Measurements from ENCODE around the gene TP53RK.
"Not testable (repeated sequence)": the region's sequence is repeated elsewhere in the genome, so short reads cannot be mapped to it uniquely, and the experiment has no call there.

Gene TP53RK

GRCh38 chr20:46682063-46682821, 7.0 kb downstream of the TP53RK start:
- no peak for DNase-seq

DNA sequence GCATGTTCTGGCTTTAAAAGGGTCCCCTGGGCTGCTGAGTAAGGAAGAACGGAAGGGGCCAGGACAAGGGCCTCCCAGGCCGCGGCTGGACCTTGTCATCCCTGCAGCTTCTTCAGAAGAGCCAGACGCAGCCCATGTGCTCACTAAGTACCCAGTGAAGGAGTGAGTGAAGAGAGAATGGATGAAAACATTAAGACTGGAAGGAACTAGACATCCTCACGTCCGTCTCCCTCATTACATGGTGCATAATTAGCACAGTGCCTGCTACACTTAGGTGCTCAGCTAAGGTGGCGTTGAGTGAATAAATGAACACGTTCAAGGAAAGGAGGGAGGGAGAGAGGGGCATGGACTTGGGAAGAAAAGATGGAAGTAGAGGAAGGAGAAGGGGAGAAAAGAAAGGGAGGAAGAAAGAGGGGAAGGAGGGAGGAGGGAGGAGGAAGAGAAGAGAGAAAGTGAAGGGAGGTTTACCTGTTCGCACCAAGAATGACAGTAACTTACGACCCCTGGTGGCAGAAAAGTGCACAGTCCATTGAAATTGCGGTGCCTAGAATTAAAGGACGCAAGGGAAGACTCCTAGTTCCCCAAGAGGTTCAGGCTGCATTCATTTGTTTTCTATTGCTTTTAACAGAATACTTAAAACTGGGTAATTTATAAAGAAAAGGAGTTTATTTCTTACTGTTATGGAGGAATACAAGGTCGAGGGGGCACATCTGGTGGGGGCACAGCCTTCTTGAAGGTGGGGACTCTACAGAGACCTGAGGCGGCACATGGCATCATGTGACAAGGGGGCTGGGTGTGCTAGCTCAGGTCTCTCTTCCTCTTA, 8.0 kb downstream of the TP53RK start:
- DNase-seq: peak; percentile 78

GRCh38 chr20:46680684-46681031, 8.6 kb downstream of the TP53RK start:
- no peak for DNase-seq

GRCh38 chr20:46678516-46678915, 10.7 kb downstream of the TP53RK start:
- DNase-seq: no peak

DNA sequence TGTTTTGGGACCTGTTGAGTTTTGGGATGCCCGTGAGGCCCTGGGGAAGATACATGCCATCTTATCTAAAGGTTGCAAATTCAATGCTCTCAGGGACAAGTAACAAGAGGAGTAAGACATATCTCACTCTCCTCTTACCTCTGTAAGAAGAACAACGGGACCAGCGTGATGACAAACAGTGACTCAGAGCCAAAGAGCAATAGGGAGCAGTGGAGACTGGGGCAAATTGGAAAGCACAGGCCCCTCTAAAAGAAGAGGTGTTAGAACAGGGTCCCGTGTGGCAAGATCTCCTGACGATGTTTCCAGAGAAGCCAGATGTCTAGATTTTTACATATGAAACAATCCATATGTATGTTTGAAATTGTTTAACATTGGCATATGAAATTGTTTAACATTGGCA, 11.6 kb downstream of the TP53RK start:
- no peak for DNase-seq

DNA sequence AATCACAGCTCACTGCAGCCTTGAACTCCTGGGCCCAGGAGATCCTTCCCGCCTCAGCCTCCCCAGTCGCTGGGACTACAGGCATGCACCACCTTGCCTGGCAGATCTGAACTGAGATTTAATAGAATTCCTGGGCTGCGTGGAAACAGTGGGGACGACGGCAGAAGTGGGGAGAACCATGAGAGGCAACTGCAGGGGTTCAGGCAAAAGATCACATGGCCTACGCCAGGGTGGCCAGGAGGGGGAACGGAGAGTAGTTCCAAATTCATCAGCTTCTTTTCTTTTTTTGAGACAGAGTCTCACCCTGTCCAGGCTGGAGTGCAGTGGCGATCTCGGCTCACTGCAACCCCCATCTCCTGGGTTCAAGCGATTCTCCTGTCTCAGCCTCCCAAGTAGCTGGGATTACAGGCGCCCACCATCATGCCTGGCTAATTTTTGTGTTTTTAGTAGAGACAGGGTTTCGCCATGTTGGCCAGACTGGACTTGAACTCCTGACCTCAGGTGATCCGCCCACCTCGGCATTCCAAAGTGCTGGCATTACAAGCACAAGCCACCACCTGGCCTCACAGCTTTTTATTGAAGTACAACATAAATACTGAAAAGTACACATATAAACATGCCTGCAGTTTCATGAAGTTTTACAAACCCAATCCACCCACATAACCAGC, 12.5 kb downstream of the TP53RK start:
- not testable (repeated sequence) for DNase-seq

- DNase-seq: no peak
Measured at GRCh38 chr20:46674253-46675083, 14.8 kb downstream of the TP53RK start.

DNA sequence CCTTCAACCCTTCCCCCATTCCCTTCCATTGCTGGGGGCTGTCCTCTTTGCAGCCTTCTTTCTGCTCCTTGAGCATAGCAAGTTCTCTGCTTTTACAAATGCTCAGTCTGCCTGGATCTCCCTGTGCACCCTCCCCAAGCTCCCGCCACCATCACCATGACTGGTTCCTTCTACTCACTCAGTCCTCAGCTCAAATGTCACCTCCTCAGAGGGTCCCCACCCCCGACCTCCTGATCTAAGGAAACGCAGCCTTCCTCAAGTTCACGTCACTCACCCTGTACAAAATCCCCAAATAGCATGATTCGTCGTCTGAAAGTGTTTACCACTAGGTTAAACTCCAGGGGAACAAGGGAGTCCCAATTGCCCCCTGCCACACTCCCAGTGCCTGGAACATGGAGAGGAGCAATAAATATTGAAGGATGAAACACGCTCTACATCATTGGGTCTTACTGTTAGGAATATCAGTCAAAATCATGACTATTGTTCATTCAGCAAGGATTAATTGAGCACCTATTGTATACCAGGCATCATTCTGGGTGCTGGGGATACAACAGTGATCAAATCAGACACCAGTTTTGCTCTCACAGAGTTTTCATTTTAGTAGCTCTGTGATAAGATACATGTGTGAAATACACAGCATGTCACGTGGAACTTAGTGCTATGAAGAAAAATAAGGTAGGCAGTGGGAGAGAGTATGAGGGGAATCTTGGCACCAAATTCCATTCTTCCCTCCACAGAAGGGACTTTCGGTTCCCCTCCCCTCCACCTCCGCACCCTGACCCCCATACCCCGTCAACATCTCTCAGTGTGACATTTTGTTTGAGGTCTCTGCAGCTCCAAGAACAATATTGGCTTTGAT, 15.6 kb downstream of the TP53RK start:
- DNase-seq: no peak

DNA sequence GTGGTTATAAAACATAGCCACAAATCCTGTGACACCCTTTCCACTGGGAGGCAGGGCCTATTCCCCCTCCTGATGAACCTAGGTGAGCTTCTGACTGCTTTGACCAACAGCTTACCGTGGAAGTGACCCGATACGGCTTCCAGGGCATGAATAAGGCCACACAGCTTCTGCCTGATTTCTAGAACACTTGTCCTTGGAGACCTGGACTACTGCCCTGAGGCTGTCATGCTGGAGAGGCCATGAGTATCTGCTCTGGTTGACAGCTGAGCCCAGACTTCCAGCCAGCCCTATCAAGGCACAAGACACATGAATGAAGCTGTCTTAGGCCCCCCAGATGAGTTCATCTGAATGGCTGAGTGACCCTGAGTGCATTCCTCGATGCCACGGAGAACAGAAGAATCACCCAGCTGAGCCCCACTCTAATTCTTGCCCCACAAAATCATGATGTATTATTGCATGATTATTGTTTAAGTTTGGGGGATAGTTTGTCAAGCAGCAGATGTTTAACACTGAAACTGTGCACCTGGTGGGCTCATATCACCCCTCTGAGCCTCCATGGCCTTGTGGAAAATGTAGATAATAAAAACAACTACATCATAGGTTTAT, 16.6 kb downstream of the TP53RK start:
- no peak for DNase-seq

- DNase-seq: no peak
Measured at GRCh38 chr20:46671866-46672542, 17.2 kb downstream of the TP53RK start.

DNA sequence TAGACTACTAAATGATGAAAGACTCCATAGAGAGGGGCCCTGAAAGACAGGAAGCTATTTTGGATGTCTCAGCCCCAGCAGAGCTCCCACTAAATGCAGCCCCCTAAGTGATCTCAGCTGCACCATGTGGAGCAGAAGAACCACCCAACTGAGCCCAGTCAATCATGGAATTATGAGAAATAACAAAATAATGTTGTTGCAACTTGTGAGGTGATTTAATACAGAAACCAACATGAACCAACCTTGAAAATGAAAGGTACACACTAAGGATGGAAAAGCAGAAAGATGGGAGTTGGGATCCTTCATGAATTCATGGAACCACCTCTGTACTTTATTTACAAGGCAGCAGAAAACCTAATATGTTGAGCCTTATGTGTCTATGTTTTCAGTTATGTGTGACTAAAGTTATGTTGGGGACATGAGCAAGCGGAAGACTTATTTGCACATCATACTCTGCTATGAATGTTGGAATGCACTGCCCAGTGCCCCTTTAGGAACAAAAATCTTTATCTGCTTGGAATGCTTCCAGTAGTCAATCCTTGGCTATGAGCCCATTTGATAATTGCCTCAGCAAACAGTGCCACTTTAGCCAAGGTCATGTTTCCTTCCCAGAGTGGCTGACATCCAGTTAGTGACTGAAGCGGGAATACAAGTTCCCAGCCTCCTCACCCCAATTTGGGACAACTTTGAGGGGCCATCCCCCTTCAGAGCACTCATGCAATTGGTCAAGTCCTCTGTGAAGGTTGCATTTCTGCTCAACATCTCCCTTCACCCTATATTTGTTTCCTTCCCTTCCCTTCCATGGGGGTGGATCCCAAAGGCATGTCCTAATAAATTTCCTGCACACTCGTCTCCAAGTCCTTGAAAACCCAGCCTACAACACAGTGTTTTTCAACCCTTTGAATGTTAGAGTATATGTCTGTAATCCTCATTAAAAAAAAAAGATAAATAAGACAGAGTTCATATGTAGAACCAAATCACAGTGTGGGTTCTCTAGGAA, 18.4 kb downstream of the TP53RK start:
- DNase-seq: no peak

DNA sequence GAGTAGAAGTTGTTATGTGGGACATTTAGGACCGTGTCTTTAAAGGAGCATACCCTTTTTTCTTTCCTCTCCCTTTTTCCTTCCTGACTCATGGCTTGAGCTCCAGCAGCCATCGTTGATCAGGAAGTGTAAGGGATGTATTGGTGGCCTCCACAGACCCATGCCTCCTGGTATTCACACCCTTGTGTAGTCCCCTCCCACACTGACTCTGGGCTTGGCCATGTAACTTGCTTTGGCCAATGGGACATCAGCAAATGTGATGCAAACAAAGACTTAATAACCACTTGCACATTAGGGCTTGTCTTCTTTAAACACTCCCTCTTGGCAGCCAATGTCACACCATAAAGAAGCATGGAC, 19.0 kb downstream of the TP53RK start:
- DNase-seq: no peak

DNA sequence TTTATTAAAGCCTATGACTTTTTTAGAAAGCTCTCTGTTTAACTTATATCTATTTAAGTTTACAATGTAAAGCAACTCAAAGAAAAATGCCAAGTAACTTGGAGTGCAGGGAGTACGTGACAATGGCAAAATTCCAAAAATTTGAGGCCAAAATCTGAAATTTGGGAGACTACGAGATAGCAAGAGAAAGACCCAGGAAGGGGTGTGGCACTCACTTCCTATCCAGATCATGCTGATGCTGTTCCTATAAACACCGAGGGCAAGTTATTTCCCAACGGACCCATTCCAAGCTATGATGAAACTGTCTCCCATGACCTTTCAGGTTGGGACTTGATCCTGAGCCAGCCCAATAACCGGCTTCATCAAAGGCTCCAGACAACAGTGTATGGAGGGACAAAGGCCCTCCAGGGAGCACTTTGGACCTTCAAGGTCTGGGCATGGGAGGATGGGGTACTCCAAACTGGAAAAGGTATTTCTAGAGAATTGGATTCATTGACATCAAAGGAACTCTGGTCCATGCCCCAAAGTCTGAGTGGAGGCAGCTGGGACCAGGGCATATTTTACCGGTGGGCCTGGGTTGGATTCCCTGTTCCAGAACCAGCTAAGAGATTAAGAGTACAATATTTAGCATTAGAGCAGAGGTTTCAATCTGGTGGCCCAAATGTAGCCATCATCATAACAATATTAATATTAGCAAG, 22.3 kb downstream of the TP53RK start:
- DNase-seq: no peak

DNA sequence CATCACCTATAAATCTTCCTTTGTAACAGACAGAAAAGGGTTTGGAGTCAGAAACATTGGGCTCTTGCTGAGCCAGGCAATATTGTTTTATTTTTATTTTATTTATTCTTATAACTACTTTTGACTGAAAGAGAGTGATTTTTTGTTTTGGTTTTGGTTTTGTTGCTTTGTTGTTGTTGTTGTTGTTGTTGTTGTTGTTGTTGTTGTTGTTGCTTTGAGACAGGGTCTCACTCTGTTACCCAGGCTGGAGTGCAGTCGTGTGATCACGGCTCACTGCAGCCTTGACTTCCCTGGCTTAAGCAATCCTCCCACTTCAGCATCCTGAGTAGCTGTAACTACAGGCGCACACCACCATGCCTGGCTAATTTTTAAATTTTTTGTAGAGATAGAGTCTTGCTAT, 22.9 kb downstream of the TP53RK start:
- no peak for DNase-seq

- DNase-seq: no peak
Measured at GRCh38 chr20:46665602-46666001, 23.6 kb downstream of the TP53RK start.

GRCh38 chr20:46663531-46663930, 25.7 kb downstream of the TP53RK start:
- DNase-seq: no peak

DNA sequence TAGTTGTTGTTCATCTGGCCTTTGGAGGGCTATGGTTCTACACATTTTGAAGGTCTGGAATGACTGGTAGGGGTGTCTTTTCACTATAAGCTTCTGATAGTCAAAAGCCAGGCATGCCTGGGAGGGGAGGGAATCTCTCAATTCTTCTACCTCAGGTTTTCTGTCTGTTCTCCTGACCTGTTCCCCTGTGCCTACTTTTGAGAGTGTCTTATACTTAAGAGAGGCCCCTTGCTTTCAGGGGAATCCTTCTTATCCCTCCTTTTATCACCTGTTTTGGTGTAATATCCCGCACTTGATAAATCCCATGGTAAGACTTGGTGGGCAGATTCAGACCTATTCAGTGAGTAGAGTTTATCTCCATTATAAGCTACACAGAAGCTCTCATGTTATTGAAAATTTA, 27.6 kb downstream of the TP53RK start:
- no peak for DNase-seq

GRCh38 chr20:46660487-46660886, 28.8 kb downstream of the TP53RK start:
- DNase-seq: no peak

GRCh38 chr20:46657618-46658017, 31.6 kb downstream of the TP53RK start:
- no peak for DNase-seq

Measured in activated CD4-positive, alpha-beta T cell treated with anti-CD3 and anti-CD28 coated beads, Interleukin-2, Interleukin-6, amounts not matched to agents 100 ng/mL and 50 ng/mL, durations not matched to agents 16 hours and 8 hours (primary cell).